K562 (cell line): ENCODE measurements around the gene CPPED1. TPM values are rescaled to one million over a fixed set of nuclear protein-coding genes. Genes with fewer than 3 reads are reported as not detected.

Experiments
- BRD9 ChIP-seq: fragments of 450-650 bp; IDR thresholded peaks from 2 replicates; pipeline ENCODE4 v1.6.1; 2018; ENCODE audit warnings: low read depth; ENCODE audit not compliant: partially characterized antibody
- HMG20A ChIP-seq: fragments of 450-650 bp; formaldehyde crosslinking; conservative IDR thresholded peaks from 2 replicates; pipeline ENCODE4 v1.4.0; 2020; ENCODE audit warnings: mild to moderate bottlenecking, mixed read lengths
- JUND ChIP-seq, 2 experiments: IDR thresholded peaks; 2 replicates in 1 of 2; 3 replicates in 1 of 2; pipeline ENCODE4 v1.6.1; 2011; ENCODE audit warnings: borderline replicate concordance in 2 of 2, low read depth in 2 of 2, low read length in 2 of 2, improper control_type of control experiment in 1 of 2, missing biosample characterization in 1 of 2, missing genetic modification characterization in 1 of 2, missing genetic modification reagents in 1 of 2
- NR2C2 ChIP-seq, 2 experiments: fragments of 200-800 bp in 1 of 2; sonication (Bioruptor generic) in 1 of 2; sonication (generic) in 1 of 2; formaldehyde crosslinking in 1 of 2; IDR thresholded peaks; 2 replicates each; pipeline versions ENCODE4 v1.6.1 to v1.8.0; 2016 to 2022; ENCODE audit warnings: mild to moderate bottlenecking in 1 of 2, missing compliant biosample characterization in 1 of 2, missing genetic modification characterization in 1 of 2, missing genetic modification reagents in 1 of 2
- PRDM10 ChIP-seq: fragments of 450-650 bp; IDR thresholded peaks from 2 replicates; pipeline ENCODE4 v1.6.1; 2018; ENCODE audit not compliant: partially characterized antibody
- ZKSCAN8 ChIP-seq: fragments of 200-800 bp; sonication (Bioruptor generic); IDR thresholded peaks from 2 replicates; pipeline ENCODE4 v1.6.1; 2016; ENCODE audit warnings: missing genetic modification characterization, missing compliant biosample characterization
- ZNF318 ChIP-seq, 2 experiments: fragments of 450-650 bp; IDR thresholded peaks; 2 replicates each; pipeline ENCODE4 v1.6.1; 2016; ENCODE audit warnings: mild to moderate bottlenecking in 2 of 2, borderline replicate concordance in 1 of 2, low read depth in 1 of 2, moderate library complexity in 1 of 2
- ZNF592 ChIP-seq: fragments of 450-650 bp; IDR thresholded peaks from 2 replicates; pipeline ENCODE4 v1.6.1; 2017; ENCODE audit warnings: antibody characterized with exemption, mild to moderate bottlenecking
- polyA plus RNA-seq, 8 experiments: library from polyadenylated mRNA; depleted of rRNA in 4 of 8; stranded (reverse) in 5 of 8; unstranded in 3 of 8; fragments of >200 nt; fragmentation: Nextera tagmentation in 2 of 8; fragmentation: Illumina TruSeq in 1 of 8; extraction: Ambion mirVana in 2 of 8; extraction: Trizol in 1 of 8; gene quantifications; 2 replicates each; pipeline versions ENCODE4 v1.2.1 to v1.2.3, GENCODE V29; 2011 to 2014; ENCODE audit warnings: inconsistent platforms in 1 of 8, missing spikeins in 1 of 8
- total RNA-seq, 7 experiments: library from RNA; depleted of rRNA in 6 of 7; stranded (reverse); fragments of >200 nt in 6 of 7; fragmentation: Illumina TruSeq in 2 of 7; extraction: Trizol in 2 of 7; gene quantifications; 2 replicates each; pipeline versions ENCODE4 v1.2.1 to v1.2.3, GENCODE V29; 2011 to 2021; ENCODE audit warnings: low replicate concordance in 1 of 7

The CPPED1 gene
- total and polyA plus RNA-seq, 9 of the 15 experiments (the other 6 are each of a cell fraction or from before 2014, with no cell fraction given): 7.5 to 25.7 (median 16.9) TPM

GRCh38 chr16:12793120-12793864 is 10.4 kb downstream of the CPPED1 start (continued):
- peak; percentile 28; the same call in 1 of the 2 replicates for TF ChIP-seq JUND (IDR thresholded peaks at IDR 0.05; ENCODE audit: borderline replicate concordance, low read depth, low read length)
- TF ChIP-seq JUND (tag; IDR thresholded peaks at IDR 0.05; ENCODE audit: borderline replicate concordance, low read depth, low read length): no peak
- TF ChIP-seq ZKSCAN8 (CRISPR knock-in tag): 0 out of 2 replicates have a peak, but pooled peaks have one; percentile 40
- TF ChIP-seq BRD9: no peak
- no peak for TF ChIP-seq PRDM10
- no peak for TF ChIP-seq NR2C2 (CRISPR knock-in tag; IDR thresholded peaks at IDR 0.05)
- no peak for TF ChIP-seq NR2C2 (tag; IDR thresholded peaks at IDR 0.05)
- TF ChIP-seq HMG20A (CRISPR knock-in tag): no peak
- TF ChIP-seq ZNF318 (IDR thresholded peaks at IDR 0.05; ENCODE audit: borderline replicate concordance in 1 of 2, low read depth in 1 of 2): no peak
- TF ChIP-seq ZNF592: peak; percentile 60
